Liver (tissue), 9 donors: ENCODE data around the gene COX7A1. TPM values are rescaled to one million over a fixed set of nuclear protein-coding genes. Genes with fewer than 3 reads are reported as not detected.

Source experiments
- DNase-seq: peaks from one replicate; pipeline ENCODE4 v3.0.0-alpha.2; 2017; ENCODE audit warnings: low spot score
- H3K27ac ChIP-seq, 2 donors: one replicate each; pipeline ENCODE4 v1.7.0; 2013; ENCODE audit warnings: inconsistent platforms in 2 of 2, low read length in 2 of 2, control low read depth in 1 of 2, low read depth in 1 of 2, mild to moderate bottlenecking in 1 of 2
- H3K27me3 ChIP-seq, 4 donors: one replicate each; pipeline versions ENCODE4 v1.6.1 to v1.7.0; 2013; ENCODE audit warnings: low read length in 3 of 4, inconsistent platforms in 1 of 4, mild to moderate bottlenecking in 1 of 4, moderate library complexity in 1 of 4; ENCODE audit not compliant: control insufficient read depth in 4 of 4, insufficient read depth in 4 of 4
- H3K36me3 ChIP-seq, 4 donors: one replicate each; pipeline versions ENCODE4 v1.6.1 to v1.7.0; 2013; ENCODE audit warnings: low read length in 3 of 4, mild to moderate bottlenecking in 3 of 4, low read depth in 1 of 4, moderate library complexity in 1 of 4; ENCODE audit not compliant: control insufficient read depth in 4 of 4, insufficient read depth in 3 of 4
- H3K4me1 ChIP-seq, 4 donors: one replicate each; pipeline versions ENCODE4 v1.6.1 to v1.7.0; 2013; ENCODE audit warnings: low read length in 3 of 4, mild to moderate bottlenecking in 3 of 4, moderate library complexity in 1 of 4; ENCODE audit not compliant: control insufficient read depth in 4 of 4, insufficient read depth in 4 of 4
- H3K4me3 ChIP-seq, 3 donors: one replicate each; pipeline versions ENCODE4 v1.6.1 to v1.7.0; 2013; ENCODE audit warnings: low read length in 3 of 3, control low read depth in 1 of 3, low read depth in 1 of 3, mild to moderate bottlenecking in 1 of 3
- H3K9ac ChIP-seq, 2 donors: one replicate each; pipeline ENCODE4 v1.7.0; 2013; ENCODE audit warnings: low read length in 2 of 2, mild to moderate bottlenecking in 2 of 2, moderate library complexity in 2 of 2, control low read depth in 1 of 2, low read depth in 1 of 2
- H3K9me3 ChIP-seq, 4 donors: one replicate each; pipeline versions ENCODE4 v1.6.1 to v1.7.0; 2013; ENCODE audit warnings: low read length in 3 of 4; ENCODE audit not compliant: control insufficient read depth in 4 of 4
- EGR1 ChIP-seq, 2 donors: IDR thresholded peaks; 2 replicates each; pipeline ENCODE4 v1.6.1; 2016 to 2018; ENCODE audit warnings: antibody characterized with exemption in 2 of 2, low read depth in 2 of 2
- FOXA1 ChIP-seq: IDR thresholded peaks from 2 replicates; pipeline ENCODE4 v1.6.1; 2016; ENCODE audit warnings: antibody characterized with exemption
- FOXA2 ChIP-seq: IDR thresholded peaks from 2 replicates; pipeline ENCODE4 v1.6.1; 2016; ENCODE audit warnings: antibody characterized with exemption
- GABPA ChIP-seq, 2 donors: IDR thresholded peaks in 1 of 2; conservative IDR thresholded peaks in 1 of 2; 2 replicates each; pipeline ENCODE4 v1.6.1; 2016; ENCODE audit warnings: antibody characterized with exemption in 2 of 2, mild to moderate bottlenecking in 1 of 2, moderate library complexity in 1 of 2
- HNF4A ChIP-seq, 2 donors: conservative IDR thresholded peaks; 2 replicates each; pipeline ENCODE4 v1.6.1; 2016; ENCODE audit warnings: antibody characterized with exemption in 2 of 2, mild to moderate bottlenecking in 2 of 2
- HNF4G ChIP-seq: IDR thresholded peaks from 2 replicates; pipeline ENCODE4 v1.6.1; 2016; ENCODE audit warnings: antibody characterized with exemption
- JUND ChIP-seq, 2 donors: IDR thresholded peaks; 2 replicates each; pipeline ENCODE4 v1.6.1; 2016; ENCODE audit warnings: antibody characterized with exemption in 2 of 2
- NR2F2 ChIP-seq: IDR thresholded peaks from 2 replicates; pipeline ENCODE4 v1.6.1; 2016; ENCODE audit warnings: antibody characterized with exemption
- RAD21 ChIP-seq, 2 donors: IDR thresholded peaks; 2 replicates each; pipeline ENCODE4 v1.6.1; 2016; ENCODE audit warnings: antibody characterized with exemption in 2 of 2, mild to moderate bottlenecking in 2 of 2
- RXRA ChIP-seq, 2 donors: IDR thresholded peaks; 2 replicates each; pipeline ENCODE4 v1.6.1; 2017 to 2018; ENCODE audit warnings: antibody characterized with exemption in 2 of 2, mild to moderate bottlenecking in 1 of 2
- SP1 ChIP-seq: IDR thresholded peaks from 2 replicates; pipeline ENCODE4 v1.6.1; 2018; ENCODE audit warnings: antibody characterized with exemption, mild to moderate bottlenecking
- TAF1 ChIP-seq: conservative IDR thresholded peaks from 2 replicates; pipeline ENCODE4 v1.6.1; 2016; ENCODE audit warnings: antibody characterized with exemption, mild to moderate bottlenecking
- YY1 ChIP-seq: IDR thresholded peaks from 2 replicates; pipeline ENCODE4 v1.6.1; 2016; ENCODE audit warnings: antibody characterized with exemption, mild to moderate bottlenecking
- WGBS: extraction: QIAGEN DNeasy Blood & Tissue Kit; methylation state at CpG from one replicate; pipeline ENCODE4 v1.1.7; 2013; 5-methylcytosine and 5-hydroxymethylcytosine counted together
- polyA plus RNA-seq, 2 donors: library from polyadenylated mRNA; stranded (reverse) in 1 of 2; unstranded in 1 of 2; fragments of 200-250 nt in 1 of 2; fragments of >200 nt in 1 of 2; fragmentation: Nextera tagmentation in 1 of 2; extraction: Ambion mirVana in 1 of 2; gene quantifications; one replicate each; pipeline versions ENCODE4 v1.2.1 to v1.2.3, GENCODE V29; 2013 to 2015
- total RNA-seq, 2 donors: library from RNA; depleted of rRNA; stranded (reverse); fragments of >200 nt; gene quantifications; one replicate each; pipeline ENCODE4 v1.2.3, GENCODE V29; 2014
- TF ChIP-seq, protein P1 (sequence below): fragments of 150-350 bp; IDR thresholded peaks from 2 replicates; pipeline ENCODE4 v1.5.1; 2017; ENCODE audit warnings: improper control_type of control experiment, low read depth, low read length; ENCODE audit not compliant: missing input control
- TF ChIP-seq, protein P2 (sequence below): IDR thresholded peaks from 2 replicates; pipeline ENCODE4 v1.6.1; 2016; ENCODE audit warnings: antibody characterized with exemption
- TF ChIP-seq, protein P3 (sequence below): IDR thresholded peaks from 2 replicates; pipeline ENCODE4 v1.6.1; 2016; ENCODE audit warnings: antibody characterized with exemption
- TF ChIP-seq, protein P4 (sequence below): IDR thresholded peaks from 2 replicates; pipeline ENCODE4 v1.6.1; 2016; ENCODE audit warnings: antibody characterized with exemption
- TF ChIP-seq, protein P5 (sequence below): IDR thresholded peaks from 2 replicates; pipeline ENCODE4 v1.6.1; 2016; ENCODE audit warnings: antibody characterized with exemption, mild to moderate bottlenecking
- donor health status: healthy.
- donor health status: healthy.
- donor health status: healthy.
- donor health status: healthy.
- donor health status: healthy.

Gene COX7A1
- total and polyA plus RNA-seq, 4 donors, result 0.17 to 11.4 (median 1.3) TPM

DNA sequence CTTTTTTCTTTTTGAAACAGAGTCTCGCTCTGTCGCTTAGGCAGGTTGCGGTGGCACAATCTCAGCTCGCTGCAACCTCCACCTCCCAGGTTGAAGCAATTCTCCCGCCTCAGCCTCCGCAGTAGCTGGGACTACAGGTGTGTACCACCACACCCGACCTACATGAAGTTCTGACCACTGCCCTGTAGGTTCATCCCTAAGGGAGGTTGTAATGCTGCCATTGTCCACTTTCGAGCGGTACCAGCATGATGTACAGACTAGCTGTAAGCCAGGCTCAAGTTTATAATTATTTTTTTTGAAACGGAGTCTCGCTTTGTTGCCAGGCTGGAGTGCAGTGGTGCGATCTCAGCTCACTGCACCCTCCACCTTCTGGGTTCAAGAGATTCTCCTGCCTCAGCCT lies 11.6 kb upstream of the COX7A1 start (continued):
- TF ChIP-seq, protein P1, sequence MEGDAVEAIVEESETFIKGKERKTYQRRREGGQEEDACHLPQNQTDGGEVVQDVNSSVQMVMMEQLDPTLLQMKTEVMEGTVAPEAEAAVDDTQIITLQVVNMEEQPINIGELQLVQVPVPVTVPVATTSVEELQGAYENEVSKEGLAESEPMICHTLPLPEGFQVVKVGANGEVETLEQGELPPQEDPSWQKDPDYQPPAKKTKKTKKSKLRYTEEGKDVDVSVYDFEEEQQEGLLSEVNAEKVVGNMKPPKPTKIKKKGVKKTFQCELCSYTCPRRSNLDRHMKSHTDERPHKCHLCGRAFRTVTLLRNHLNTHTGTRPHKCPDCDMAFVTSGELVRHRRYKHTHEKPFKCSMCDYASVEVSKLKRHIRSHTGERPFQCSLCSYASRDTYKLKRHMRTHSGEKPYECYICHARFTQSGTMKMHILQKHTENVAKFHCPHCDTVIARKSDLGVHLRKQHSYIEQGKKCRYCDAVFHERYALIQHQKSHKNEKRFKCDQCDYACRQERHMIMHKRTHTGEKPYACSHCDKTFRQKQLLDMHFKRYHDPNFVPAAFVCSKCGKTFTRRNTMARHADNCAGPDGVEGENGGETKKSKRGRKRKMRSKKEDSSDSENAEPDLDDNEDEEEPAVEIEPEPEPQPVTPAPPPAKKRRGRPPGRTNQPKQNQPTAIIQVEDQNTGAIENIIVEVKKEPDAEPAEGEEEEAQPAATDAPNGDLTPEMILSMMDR, result no peak

DNA sequence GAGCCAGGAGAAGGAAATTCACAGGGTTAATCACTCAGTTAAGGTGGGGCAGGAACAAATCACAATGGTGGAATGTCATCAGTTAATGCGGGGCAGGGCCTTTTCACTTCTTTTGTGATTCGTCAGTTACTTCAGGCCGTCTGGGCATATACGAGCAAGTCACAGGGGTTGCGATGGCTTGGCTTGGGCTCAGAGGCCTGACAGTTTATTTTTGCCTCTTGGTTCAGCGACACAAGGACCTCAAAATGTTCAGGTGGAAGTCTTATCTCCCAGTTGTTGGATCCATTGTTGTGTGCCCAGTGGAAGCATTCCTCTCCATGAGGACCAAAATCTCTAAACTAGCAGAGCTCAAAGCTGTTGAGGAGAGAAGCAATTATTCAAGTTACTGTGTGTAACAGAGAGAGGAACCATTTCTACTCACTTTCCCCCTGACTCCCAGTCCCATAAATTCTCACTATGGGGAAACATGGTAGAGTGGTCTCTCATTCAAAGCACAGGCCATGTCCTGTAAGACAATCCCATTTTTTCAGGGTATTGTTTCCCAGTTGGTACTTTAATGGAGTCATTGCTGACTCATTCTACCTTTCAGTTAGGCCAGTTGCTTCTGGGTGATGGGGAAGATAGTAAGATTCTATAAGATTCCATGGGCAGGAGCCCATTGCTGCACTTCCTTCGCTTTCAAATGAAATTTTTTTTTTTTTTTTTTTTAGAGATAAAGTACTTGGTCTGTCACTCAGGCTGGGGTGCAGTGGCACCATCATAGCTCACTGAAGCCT lies 8.8 kb upstream of the COX7A1 start:
- H3K4me1 ChIP-seq, result no peaks in the 10 kb centered on the region
- H3K9me3 ChIP-seq, result no peaks in the 10 kb centered on the region
- WGBS, result 96% methylated on average over 7 of the region's 7 CpGs
- peaks cover 0 to 2% (median 0%) of the 10 kb centered on the region in 4 donors for H3K36me3 ChIP-seq
- DNase-seq, result no peak
- no peak overlapping the region for H3K9ac ChIP-seq
- H3K4me3 ChIP-seq, result no peak overlapping the region
- H3K27me3 ChIP-seq, result no peaks in the 10 kb centered on the region
- H3K27ac ChIP-seq, result no peak overlapping the region
- TF ChIP-seq FOXA2 (no peak), FOXA1 (no peak), HNF4A (conservative IDR thresholded peaks at IDR 0.05) (no peak), YY1 (no peak), NR2F2 (no peak), HNF4G (no peak), JUND (IDR thresholded peaks at IDR 0.05) (no peak), EGR1 (IDR thresholded peaks at IDR 0.05; ENCODE audit: low read depth in 2 of 2) (no peak), RAD21 (IDR thresholded peaks at IDR 0.05) (no peak), GABPA (IDR thresholded peaks at IDR 0.05 in 1 of 2, conservative IDR thresholded peaks at IDR 0.05 in 1 of 2) (no peak), RXRA (IDR thresholded peaks at IDR 0.05) (no peak), SP1 (no peak), TAF1 (no peak)
- TF ChIP-seq, protein P2, sequence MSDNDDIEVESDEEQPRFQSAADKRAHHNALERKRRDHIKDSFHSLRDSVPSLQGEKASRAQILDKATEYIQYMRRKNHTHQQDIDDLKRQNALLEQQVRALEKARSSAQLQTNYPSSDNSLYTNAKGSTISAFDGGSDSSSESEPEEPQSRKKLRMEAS, result no peak
- TF ChIP-seq, protein P3, sequence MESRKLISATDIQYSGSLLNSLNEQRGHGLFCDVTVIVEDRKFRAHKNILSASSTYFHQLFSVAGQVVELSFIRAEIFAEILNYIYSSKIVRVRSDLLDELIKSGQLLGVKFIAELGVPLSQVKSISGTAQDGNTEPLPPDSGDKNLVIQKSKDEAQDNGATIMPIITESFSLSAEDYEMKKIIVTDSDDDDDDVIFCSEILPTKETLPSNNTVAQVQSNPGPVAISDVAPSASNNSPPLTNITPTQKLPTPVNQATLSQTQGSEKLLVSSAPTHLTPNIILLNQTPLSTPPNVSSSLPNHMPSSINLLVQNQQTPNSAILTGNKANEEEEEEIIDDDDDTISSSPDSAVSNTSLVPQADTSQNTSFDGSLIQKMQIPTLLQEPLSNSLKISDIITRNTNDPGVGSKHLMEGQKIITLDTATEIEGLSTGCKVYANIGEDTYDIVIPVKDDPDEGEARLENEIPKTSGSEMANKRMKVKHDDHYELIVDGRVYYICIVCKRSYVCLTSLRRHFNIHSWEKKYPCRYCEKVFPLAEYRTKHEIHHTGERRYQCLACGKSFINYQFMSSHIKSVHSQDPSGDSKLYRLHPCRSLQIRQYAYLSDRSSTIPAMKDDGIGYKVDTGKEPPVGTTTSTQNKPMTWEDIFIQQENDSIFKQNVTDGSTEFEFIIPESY, result no peak
- TF ChIP-seq, protein P4, sequence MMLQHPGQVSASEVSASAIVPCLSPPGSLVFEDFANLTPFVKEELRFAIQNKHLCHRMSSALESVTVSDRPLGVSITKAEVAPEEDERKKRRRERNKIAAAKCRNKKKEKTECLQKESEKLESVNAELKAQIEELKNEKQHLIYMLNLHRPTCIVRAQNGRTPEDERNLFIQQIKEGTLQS, result no peak
- TF ChIP-seq, protein P1, result no peak
- TF ChIP-seq, protein P5, sequence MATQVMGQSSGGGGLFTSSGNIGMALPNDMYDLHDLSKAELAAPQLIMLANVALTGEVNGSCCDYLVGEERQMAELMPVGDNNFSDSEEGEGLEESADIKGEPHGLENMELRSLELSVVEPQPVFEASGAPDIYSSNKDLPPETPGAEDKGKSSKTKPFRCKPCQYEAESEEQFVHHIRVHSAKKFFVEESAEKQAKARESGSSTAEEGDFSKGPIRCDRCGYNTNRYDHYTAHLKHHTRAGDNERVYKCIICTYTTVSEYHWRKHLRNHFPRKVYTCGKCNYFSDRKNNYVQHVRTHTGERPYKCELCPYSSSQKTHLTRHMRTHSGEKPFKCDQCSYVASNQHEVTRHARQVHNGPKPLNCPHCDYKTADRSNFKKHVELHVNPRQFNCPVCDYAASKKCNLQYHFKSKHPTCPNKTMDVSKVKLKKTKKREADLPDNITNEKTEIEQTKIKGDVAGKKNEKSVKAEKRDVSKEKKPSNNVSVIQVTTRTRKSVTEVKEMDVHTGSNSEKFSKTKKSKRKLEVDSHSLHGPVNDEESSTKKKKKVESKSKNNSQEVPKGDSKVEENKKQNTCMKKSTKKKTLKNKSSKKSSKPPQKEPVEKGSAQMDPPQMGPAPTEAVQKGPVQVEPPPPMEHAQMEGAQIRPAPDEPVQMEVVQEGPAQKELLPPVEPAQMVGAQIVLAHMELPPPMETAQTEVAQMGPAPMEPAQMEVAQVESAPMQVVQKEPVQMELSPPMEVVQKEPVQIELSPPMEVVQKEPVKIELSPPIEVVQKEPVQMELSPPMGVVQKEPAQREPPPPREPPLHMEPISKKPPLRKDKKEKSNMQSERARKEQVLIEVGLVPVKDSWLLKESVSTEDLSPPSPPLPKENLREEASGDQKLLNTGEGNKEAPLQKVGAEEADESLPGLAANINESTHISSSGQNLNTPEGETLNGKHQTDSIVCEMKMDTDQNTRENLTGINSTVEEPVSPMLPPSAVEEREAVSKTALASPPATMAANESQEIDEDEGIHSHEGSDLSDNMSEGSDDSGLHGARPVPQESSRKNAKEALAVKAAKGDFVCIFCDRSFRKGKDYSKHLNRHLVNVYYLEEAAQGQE, result no peak
